ENCODE results near the gene TGM4.

Gene TGM4

DNA sequence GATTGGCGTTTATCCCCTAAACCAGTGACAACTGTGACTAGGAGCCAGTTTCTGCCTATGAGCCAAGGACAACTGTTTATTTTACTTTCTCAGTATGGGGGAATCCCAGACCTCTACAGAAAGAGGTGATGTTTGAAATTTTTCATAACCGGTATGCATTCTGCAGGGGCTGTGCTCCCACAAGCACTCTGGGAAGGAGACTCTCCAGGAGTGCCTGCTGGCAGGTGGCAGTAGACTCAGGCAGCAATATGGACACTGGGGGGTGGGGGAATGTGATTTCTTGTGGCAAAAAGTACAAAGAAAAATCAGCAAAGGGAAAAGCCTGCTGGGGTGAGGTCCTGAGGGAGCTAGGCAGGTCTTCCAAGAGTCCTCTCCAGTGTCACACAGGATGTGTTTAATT lies 5.9 kb downstream of the TGM4 start:
- no peak for DNase-seq (ENCODE audit: low read depth)

GRCh38 chr3:44883213-44883955 lies 9.0 kb downstream of the TGM4 start:
- no peak for DNase-seq (ENCODE audit: low read depth)

GRCh38 chr3:44883999-44884431 lies 9.6 kb downstream of the TGM4 start:
- DNase-seq (ENCODE audit: low read depth), result no peak

DNA sequence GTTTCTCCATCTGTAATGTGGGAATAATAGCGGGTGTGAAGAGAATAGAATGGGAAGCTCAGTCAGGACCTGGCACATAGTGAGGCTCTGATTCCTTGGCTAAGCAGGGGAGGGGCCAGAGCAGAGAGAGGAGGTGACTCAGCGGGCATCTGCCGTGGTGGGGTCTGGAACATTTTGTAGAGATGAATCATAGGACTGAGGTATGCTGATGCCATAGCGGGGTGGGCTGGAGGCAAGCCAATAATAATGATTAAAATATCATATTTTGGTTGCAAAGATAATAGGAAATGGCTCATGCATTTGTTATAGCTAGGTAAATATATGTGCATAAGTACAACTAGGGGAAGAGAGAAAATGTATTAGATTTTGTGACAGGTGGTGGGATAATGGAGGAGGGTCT lies 11.2 kb downstream of the TGM4 start:
- DNase-seq (ENCODE audit: low read depth), result no peak

DNA sequence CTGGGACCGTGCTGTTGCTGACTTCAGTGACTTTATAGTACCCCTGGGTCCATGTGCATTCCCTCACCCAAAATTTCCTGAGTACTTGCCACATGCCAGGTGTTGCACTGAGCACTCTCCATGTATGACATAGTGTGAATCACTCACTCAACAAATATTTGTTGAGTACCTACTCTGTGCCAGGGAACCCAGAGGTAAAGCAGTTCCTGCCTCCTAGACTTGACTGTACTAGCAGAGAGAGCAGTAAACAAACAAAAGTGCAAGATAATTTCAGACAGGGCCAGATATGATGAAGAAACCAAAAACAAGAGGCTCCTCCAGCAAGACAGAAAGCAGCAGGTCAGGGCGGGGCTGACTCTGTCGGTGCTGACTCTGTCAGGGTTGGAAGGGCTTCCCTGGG lies 12.2 kb downstream of the TGM4 start:
- no peak for DNase-seq (ENCODE audit: low read depth)

GRCh38 chr3:44887101-44887500 lies 12.7 kb downstream of the TGM4 start:
- no peak for DNase-seq (ENCODE audit: low read depth)

- DNase-seq (ENCODE audit: low read depth), result no peak
These were observed 15.8 kb downstream of the TGM4 start for GRCh38 chr3:44890258-44890657.

DNA sequence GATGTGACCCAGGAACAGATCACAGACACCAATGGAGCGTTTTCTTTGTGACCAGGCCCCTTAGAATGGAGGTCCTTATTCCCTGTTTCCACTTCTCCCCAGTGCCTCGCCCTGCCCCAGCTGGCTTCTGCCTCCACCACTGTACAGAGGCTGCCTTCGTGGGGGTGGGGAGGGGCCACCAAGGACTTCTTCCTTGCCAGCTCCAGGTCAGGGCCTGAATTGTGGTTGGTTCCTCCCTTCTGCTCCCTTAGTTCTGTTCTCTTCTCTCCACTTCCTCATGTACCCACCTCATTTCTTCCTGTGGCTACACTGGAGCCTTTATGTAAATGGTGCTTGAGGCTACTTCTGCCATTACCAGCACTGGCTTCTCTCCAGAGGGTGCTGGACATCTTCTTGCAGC lies 16.4 kb downstream of the TGM4 start:
- no peak for DNase-seq (ENCODE audit: low read depth)

- no peak for DNase-seq (ENCODE audit: low read depth)
These were observed 18.3 kb downstream of the TGM4 start for GRCh38 chr3:44892689-44893088.

DNA sequence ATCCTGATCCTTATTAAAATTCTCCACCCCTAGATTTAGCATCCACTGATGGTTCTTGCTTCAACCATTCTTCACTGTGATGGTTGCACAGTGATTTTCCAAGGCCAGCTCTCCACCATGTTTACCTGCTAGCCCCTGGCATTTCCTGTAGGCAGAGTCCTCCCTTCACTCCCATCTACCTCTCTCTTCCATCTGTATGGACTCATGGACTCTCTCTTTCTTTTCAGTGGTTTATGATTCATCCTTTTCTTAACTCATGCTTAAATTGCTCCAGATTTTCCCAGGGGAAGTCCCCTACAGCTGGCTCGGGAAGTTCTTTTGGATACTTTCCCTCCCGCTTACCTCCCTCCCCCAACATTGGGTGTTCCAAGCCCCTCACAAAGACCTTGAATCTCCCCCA lies 18.7 kb downstream of the TGM4 start:
- DNase-seq (ENCODE audit: low read depth), result no peak

DNA sequence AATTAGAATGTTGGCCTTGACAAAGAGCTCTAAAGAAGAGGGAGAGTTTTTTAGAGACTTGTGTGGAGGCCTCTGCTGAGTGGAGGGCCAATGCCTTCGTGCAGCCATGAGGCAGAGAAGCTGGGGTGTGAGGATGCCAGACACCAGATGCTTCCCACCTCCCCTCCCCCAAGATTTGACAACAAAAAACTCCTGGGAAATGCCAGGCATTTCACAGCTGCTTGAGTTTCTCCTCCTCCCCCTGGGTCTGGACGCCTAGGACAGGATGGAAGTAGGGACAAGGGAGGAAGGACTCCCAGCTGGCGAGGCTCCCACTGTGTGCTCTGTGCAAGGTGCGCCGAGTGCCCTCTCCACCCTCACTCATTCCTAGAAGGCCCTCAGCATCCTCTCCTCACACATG lies 20.1 kb downstream of the TGM4 start:
- no peak for DNase-seq (ENCODE audit: low read depth)

DNA sequence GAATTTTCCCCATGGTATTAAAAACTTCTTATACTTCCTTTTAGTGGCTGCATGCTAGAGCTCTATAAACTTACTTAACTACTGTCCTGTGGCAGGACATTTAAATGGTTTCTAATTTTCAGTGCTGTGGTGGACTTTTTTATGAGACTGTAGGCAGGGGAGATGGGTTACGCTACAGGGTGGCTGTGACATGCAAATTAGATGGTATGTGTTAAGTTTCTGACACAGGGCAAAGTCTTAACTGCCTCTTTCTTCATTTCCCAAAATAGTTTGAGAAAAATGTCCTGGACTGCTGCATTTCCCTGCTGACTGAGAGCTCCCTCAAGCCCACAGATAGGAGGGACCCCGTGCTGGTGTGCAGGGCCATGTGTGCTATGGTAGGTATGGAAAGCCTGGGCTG lies 22.0 kb downstream of the TGM4 start:
- DNase-seq (ENCODE audit: low read depth), result no peak

DNA sequence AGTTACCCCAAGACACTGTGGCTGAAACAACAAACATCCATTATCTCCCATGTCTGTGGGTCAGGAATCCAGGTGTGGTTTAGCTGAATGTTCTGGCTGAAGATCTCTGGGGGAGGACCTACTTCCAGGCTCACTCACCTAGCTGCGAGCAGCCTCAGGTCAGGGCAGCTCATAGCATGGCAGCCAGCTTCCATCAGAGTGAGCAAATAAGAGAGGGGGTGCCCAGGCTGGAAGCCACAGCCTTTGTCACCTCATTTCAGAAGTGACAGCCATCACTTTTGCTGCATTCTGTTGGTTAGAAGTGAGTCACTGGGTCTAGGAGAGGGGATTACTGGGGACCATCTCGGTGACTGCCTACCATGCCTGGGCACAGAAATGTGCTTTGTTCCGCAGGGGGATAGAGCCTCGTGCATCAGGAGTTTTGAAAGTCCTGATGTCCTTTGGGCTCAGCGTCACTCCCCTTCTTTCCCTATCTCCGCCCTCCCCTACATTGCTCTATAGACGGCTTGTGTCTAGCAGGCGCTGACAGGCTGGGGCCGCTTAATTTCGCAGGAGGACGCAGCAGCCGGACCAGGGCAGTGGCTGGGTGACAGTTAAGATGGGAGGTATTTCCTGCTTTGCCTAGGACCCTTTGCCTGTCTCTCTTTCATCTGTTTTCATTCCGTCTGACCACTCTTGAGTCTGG lies 25.4 kb downstream of the TGM4 start:
- DNase-seq (ENCODE audit: low read depth), result no peak

DNA sequence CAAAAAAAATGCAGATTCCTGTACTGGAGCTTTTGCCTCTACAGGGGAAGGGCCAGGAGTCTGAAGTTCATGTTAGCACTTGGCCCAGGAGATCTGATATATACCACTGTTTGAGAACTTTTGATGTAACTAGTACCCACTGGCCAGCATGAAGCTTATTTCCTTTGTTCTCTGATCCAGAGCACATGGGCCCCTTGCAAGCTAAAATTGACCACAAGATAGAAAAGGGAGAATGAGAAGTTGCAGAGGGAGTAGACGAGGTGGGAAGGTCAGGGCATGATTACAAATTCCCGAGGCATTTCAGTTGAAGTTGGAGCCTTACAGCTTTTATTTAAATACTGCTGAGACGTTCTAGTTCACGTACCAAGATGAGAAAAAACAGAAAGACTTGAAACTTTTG lies 28.2 kb downstream of the TGM4 start:
- DNase-seq (ENCODE audit: low read depth), result no peak

DNA sequence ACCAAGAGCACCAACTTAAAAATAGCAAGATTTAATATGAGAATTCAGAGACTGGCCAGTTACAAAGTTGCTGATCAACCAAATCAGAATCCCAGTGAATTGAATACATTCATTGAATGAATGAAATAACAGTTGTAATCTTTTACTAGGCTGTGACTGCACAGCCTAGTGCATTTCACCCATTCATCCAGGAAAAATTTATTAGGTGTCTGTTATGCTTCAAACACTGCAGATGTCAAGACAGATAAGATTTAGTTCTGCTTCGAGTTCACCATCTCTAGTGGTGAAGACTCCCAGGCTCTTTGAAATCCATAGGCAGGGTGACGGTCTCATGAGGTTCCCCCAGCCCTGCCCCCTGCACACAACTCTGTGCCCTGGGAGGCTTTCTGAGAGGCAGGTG lies 28.9 kb downstream of the TGM4 start:
- no peak for DNase-seq (ENCODE audit: low read depth)

DNA sequence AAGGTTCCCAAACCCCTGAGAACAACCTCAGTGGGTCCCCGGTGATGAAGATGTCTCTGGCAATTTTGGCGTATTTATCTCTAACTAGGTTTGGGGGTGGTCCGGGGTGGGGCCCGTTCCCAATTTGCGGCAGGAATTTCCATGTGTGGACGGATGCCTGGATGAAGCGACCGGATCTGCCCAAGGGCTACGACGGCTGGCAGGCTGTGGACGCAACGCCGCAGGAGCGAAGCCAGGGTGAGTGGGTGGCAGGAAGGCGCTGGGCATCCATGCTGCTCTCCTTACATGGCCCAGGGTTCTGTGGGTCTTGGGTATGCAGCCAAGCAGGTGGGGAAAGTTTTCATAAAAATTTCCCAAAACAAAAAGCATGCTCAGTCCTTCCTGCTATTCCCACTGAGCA lies 29.3 kb downstream of the TGM4 start:
- no peak for DNase-seq (ENCODE audit: low read depth)

DNA sequence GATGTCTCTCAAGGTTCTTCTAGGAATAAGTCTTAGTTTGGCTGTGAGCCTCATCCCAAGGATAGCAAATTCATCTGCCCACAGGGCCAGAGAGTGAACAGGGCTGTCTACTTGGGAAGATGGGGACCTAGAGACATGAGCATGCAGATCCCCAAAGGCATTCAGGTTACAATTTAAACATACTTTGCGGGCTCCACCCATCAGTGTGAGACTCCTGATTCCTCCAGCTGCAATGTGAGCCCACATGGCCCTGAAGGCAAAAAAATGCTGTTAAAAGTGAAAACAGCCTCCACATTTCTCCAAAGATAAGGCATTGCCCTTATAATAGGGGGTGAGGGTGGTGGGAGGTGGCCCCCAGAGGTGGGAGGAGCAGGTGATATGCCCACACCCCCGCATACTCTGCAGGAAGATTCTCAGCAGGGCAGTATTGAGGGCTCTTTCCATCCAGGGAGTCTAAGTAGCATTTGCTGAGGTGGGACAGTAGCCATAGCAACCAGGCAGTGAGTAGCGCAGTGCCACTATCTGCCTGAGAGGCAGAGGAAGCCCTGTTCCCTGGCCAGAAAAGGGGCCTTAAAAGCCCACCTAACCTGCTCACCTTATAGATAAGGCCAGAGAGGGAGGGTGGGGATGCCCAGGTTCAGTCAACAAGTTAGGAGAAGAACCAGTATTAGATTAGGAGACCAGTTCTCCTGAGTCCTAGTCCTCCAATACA lies 31.2 kb downstream of the TGM4 start:
- no peak for DNase-seq (ENCODE audit: low read depth)

GRCh38 chr3:44906997-44907396 lies 32.6 kb downstream of the TGM4 start:
- no peak for DNase-seq (ENCODE audit: low read depth)

- no peak for DNase-seq (ENCODE audit: low read depth)
These were observed 33.2 kb downstream of the TGM4 start for GRCh38 chr3:44907612-44908011.

- DNase-seq (ENCODE audit: low read depth), result no peak
These were observed 34.7 kb downstream of the TGM4 start for GRCh38 chr3:44909063-44909462.

DNA sequence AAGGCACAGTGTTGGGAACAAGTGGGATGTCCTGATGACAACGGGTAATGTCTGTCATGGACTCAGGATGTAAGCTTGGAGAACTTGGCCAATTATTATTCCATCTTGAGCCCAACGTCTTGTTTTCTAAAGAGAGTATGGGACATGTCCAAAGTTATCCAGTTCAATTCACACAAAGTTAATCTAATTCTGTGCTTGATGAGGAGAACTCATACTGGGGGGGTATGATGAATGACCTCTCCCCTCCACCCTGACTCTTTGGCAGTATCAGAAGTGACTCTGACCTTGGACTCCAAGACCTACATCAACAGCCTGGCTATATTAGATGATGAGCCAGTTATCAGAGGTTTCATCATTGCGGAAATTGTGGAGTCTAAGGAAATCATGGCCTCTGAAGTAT lies 36.3 kb downstream of the TGM4 start:
- DNase-seq (ENCODE audit: low read depth), result no peak

GRCh38 chr3:44913868-44914468 lies 39.6 kb downstream of the TGM4 start:
- peak; percentile 55 for DNase-seq (ENCODE audit: low read depth)

- DNase-seq (ENCODE audit: low read depth), result no peak
These were observed 40.5 kb downstream of the TGM4 start for GRCh38 chr3:44914936-44915335.
